K562 (cell line): ENCODE data around the gene RPS28. TPM values are rescaled to one million over a fixed set of nuclear protein-coding genes. Genes with fewer than 3 reads are reported as not detected.

Experiments
- EWSR1 ChIP-seq: fragments of 450-650 bp; IDR thresholded peaks from 2 replicates; pipeline ENCODE4 v1.6.1; 2018; ENCODE audit warnings: borderline replicate concordance, mild to moderate bottlenecking, low read depth, moderate library complexity; ENCODE audit not compliant: partially characterized antibody
- HSF4 ChIP-seq: fragments of 250-450 bp; sonication (Bioruptor Pico); IDR thresholded peaks from 2 replicates; pipeline ENCODE4 v2.1.2; 2022; ENCODE audit warnings: mild to moderate bottlenecking, moderate library complexity, borderline replicate concordance
- IRF1 ChIP-seq: sonication (generic); formaldehyde crosslinking; IDR thresholded peaks from 2 replicates; pipeline ENCODE4 v1.8.0; 2022; ENCODE audit warnings: missing genetic modification reagents, mild to moderate bottlenecking, borderline replicate concordance
- MYC ChIP-seq, 2 experiments: fragments of 250-450 bp in 1 of 2; sonication (Bioruptor Pico) in 1 of 2; IDR thresholded peaks; 2 replicates each; pipeline versions ENCODE4 v1.5.1 to v1.6.1; 2012 to 2021; ENCODE audit warnings: low read depth in 2 of 2, borderline replicate concordance in 1 of 2, improper control_type of control experiment in 1 of 2, low read length in 1 of 2, mild to moderate bottlenecking in 1 of 2, moderate library complexity in 1 of 2
- POLR2H ChIP-seq: IDR thresholded peaks from 2 replicates; pipeline ENCODE4 v1.6.1; 2016; ENCODE audit warnings: missing genetic modification characterization, low read depth, mild to moderate bottlenecking, control low read depth, missing compliant biosample characterization, moderate library complexity
- ZFP30 ChIP-seq: fragments of 250-450 bp; sonication (Bioruptor Pico); IDR thresholded peaks from 2 replicates; pipeline ENCODE4 v1.8.0; 2022; ENCODE audit warnings: moderate library complexity, mild to moderate bottlenecking, inconsistent platforms, borderline replicate concordance
- ZNF696 ChIP-seq: fragments of 250-450 bp; sonication (Bioruptor Pico); conservative IDR thresholded peaks from 2 replicates; pipeline ENCODE4 v1.4.0; 2020; ENCODE audit warnings: mild to moderate bottlenecking, moderate library complexity
- ZNF766 ChIP-seq: fragments of 200-800 bp; sonication (Bioruptor generic); conservative IDR thresholded peaks from 2 replicates; pipeline ENCODE4 v1.6.1; 2016; ENCODE audit warnings: missing genetic modification characterization, missing compliant biosample characterization
- polyA plus RNA-seq, 8 experiments: library from polyadenylated mRNA; depleted of rRNA in 4 of 8; stranded (reverse) in 5 of 8; unstranded in 3 of 8; fragments of >200 nt; fragmentation: Nextera tagmentation in 2 of 8; fragmentation: Illumina TruSeq in 1 of 8; extraction: Ambion mirVana in 2 of 8; extraction: Trizol in 1 of 8; gene quantifications; 2 replicates each; pipeline versions ENCODE4 v1.2.1 to v1.2.3, GENCODE V29; 2011 to 2014; ENCODE audit warnings: inconsistent platforms in 1 of 8, missing spikeins in 1 of 8
- total RNA-seq, 7 experiments: library from RNA; depleted of rRNA in 6 of 7; stranded (reverse); fragments of >200 nt in 6 of 7; fragmentation: Illumina TruSeq in 2 of 7; extraction: Trizol in 2 of 7; gene quantifications; 2 replicates each; pipeline versions ENCODE4 v1.2.1 to v1.2.3, GENCODE V29; 2011 to 2021; ENCODE audit warnings: low replicate concordance in 1 of 7
- TF ChIP-seq, protein P1 (sequence below): fragments of 450-650 bp; formaldehyde crosslinking; IDR thresholded peaks from 2 replicates; pipeline ENCODE4 v1.4.0; 2020; ENCODE audit warnings: mild to moderate bottlenecking, moderate library complexity
- TF ChIP-seq, protein P2 (sequence below): fragments of 450-650 bp; IDR thresholded peaks from 2 replicates; pipeline ENCODE4 v1.6.1; 2016; ENCODE audit warnings: antibody characterized with exemption

The RPS28 gene
- total and polyA plus RNA-seq, 9 of the 15 experiments (the other 6 are each of a cell fraction or from before 2014, with no cell fraction given), result 165 to 2,827 (median 1,303) TPM

DNA sequence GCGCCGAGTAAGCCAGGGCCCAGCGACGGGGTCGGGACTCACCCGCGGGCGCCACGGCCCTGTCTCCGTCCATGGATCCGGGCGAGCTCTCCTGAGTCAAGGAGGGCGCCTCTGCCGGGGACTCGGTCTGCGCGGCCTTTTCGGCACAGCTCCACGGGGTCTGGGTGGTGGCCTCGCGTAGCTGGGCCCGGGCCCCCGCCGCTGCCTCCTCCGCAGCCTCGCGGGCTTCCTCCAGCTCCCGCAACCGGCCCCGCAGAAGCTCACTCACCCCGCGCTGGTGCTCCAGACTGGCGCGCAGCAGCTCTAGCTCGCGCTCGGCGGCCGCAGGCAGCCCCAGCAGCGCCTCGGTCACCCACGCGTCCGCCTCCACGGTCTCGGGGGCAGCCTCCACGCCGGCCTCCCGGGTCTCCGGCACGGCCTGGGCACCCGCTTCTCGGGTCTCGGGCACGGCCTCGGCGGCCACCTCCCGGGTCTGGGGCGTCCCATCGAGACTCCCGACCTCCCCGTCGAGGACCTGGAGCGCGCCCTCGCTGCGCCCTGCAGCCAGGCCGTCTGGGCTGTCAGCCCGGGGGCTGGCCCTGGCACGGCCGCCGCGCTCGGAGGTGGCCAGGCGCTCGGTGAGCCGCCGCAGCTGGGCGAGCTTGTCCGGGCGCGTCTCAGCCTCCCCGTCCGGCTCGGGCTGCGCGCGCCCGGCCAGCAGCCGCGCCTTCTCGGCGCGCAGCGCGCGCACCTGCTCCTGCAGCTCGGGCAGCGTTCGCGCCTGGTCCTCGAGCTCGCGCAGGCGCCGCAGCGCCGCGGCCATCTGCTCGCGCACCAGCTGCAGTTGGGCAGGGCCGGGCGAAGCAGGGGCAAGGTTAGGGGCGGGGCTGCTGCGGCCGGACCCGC, 13.4 kb downstream of the RPS28 start (continued):
- TF ChIP-seq, protein P1, sequence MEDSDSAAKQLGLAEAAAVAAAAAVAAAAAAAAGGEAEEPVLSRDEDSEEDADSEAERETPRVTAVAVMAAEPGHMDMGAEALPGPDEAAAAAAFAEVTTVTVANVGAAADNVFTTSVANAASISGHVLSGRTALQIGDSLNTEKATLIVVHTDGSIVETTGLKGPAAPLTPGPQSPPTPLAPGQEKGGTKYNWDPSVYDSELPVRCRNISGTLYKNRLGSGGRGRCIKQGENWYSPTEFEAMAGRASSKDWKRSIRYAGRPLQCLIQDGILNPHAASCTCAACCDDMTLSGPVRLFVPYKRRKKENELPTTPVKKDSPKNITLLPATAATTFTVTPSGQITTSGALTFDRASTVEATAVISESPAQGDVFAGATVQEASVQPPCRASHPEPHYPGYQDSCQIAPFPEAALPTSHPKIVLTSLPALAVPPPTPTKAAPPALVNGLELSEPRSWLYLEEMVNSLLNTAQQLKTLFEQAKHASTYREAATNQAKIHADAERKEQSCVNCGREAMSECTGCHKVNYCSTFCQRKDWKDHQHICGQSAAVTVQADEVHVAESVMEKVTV (CRISPR knock-in tag), result no peak
- TF ChIP-seq IRF1 (CRISPR knock-in tag) (no peak), ZFP30 (CRISPR knock-in tag) (no peak), ZNF696 (no peak), MYC (IDR thresholded peaks at IDR 0.05; ENCODE audit: low read depth, low read length) (no peak), MYC (CRISPR knock-in tag; IDR thresholded peaks at IDR 0.05; ENCODE audit: borderline replicate concordance, low read depth) (no peak), HSF4 (CRISPR knock-in tag) (no peak), POLR2H (tag) (no peak), EWSR1 (no peak), ZNF766 (CRISPR knock-in tag) (no peak)
- TF ChIP-seq, protein P2, sequence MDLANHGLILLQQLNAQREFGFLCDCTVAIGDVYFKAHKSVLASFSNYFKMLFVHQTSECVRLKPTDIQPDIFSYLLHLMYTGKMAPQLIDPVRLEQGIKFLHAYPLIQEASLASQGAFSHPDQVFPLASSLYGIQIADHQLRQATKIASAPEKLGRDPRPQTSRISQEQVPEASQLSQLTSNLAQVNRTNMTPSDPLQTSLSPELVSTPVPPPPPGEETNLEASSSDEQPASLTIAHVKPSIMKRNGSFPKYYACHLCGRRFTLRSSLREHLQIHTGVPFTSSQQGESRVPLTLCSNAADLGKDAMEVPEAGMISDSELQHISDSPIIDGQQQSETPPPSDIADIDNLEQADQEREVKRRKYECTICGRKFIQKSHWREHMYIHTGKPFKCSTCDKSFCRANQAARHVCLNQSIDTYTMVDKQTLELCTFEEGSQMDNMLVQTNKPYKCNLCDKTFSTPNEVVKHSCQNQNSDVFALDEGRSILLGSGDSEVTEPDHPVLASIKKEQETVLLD, result no peak
